A549 (cell line): ENCODE measurements around the gene SEMA6D. TPM values are rescaled to one million over a fixed set of nuclear protein-coding genes. Genes with fewer than 3 reads are reported as not detected.

Experiments used
- ATAC-seq, 2 experiments: fragments of 200-7000 bp in 1 of 2; fragments of >200 bp in 1 of 2; cut with Nextera tagmentation in 1 of 2; cut with Tn5 transposase in 1 of 2; 3 replicates each; pipeline versions ENCODE4 v1.8.0 to v1.9.1; 2018 to 2020; ENCODE audit warnings: mild to moderate bottlenecking in 1 of 2, moderate library complexity in 1 of 2
- CTCF ChIA-PET: fragments of 300-600 bp; sonication (Branson Sonifier 250); formaldehyde crosslinking; extraction: SDS; loops from one replicate; lab custom pipeline; 2021; ENCODE audit warnings: antibody characterized with exemption, inconsistent platforms; lab: Yijun Ruan, JAX
- POLR2A ChIA-PET: fragments of 350-600 bp; formaldehyde crosslinking; extraction: SDS; loops from one replicate; lab custom pipeline; 2021; ENCODE audit warnings: antibody characterized with exemption, inconsistent platforms; lab: Yijun Ruan, JAX
- DNase-seq, 2 experiments: peaks; one replicate each; pipeline versions ENCODE4 v3.0.0 to v3.0.0-alpha.2; 2011 to 2016; ENCODE audit warnings: low read depth in 1 of 2, low spot score in 1 of 2
- FAIRE-seq: peaks from 2 replicates; lab custom pipeline; 2011; peaks lifted over from hg19 to GRCh38; lab: Jason Lieb, UNC
- H3K27ac ChIP-seq, 2 experiments: fragments of >200 bp; sonication (Bioruptor Twin); formaldehyde crosslinking; 3 replicates each; pipeline ENCODE4 v1.5.1; 2016 to 2017
- H3K4me1 ChIP-seq: fragments of >200 bp; sonication (Bioruptor Twin); formaldehyde crosslinking; 3 replicates; pipeline ENCODE4 v1.6.1; 2016
- H3K4me2 ChIP-seq: fragments of >200 bp; sonication (Bioruptor Twin); formaldehyde crosslinking; 3 replicates; pipeline ENCODE4 v1.6.1; 2016
- H3K4me3 ChIP-seq: fragments of >200 bp; sonication (Bioruptor Twin); formaldehyde crosslinking; 3 replicates; pipeline ENCODE4 v1.5.1; 2016
- H3K9me3 ChIP-seq: fragments of >200 bp; sonication (Bioruptor Twin); formaldehyde crosslinking; 3 replicates; pipeline ENCODE4 v1.6.1; 2016
- ATOH8 ChIP-seq: fragments of 250-450 bp; sonication (Bioruptor Pico); IDR thresholded peaks from 2 replicates; pipeline ENCODE4 v1.5.0; 2020; ENCODE audit warnings: low read depth, mild to moderate bottlenecking, moderate library complexity
- BHLHE40 ChIP-seq: IDR thresholded peaks from 2 replicates; pipeline ENCODE4 v1.6.1; 2012; ENCODE audit warnings: low read depth, low read length, inconsistent platforms
- CEBPB ChIP-seq, 2 experiments: fragments of >200 bp in 1 of 2; sonication (Bioruptor Twin) in 1 of 2; formaldehyde crosslinking in 1 of 2; IDR thresholded peaks; 2 replicates each; pipeline ENCODE4 v1.6.1; 2012 to 2016
- CTCF ChIP-seq: fragments of >200 bp; sonication (Bioruptor Twin); formaldehyde crosslinking; IDR thresholded peaks from 3 replicates; pipeline ENCODE4 v1.5.1; 2016
- EHF ChIP-seq: fragments of 250-450 bp; sonication (Bioruptor Pico); IDR thresholded peaks from 2 replicates; pipeline ENCODE4 v1.5.0; 2020; ENCODE audit warnings: mild to moderate bottlenecking
- FOSB ChIP-seq: fragments of 250-450 bp; sonication (Bioruptor Pico); IDR thresholded peaks from 2 replicates; pipeline ENCODE4 v1.5.0; 2020; ENCODE audit warnings: mild to moderate bottlenecking, moderate library complexity
- HEYL ChIP-seq: fragments of 250-450 bp; sonication (Bioruptor Pico); IDR thresholded peaks from 2 replicates; pipeline ENCODE4 v1.8.0; 2021; ENCODE audit warnings: mild to moderate bottlenecking, moderate library complexity
- HMGXB4 ChIP-seq: fragments of 250-450 bp; sonication (Bioruptor Pico); IDR thresholded peaks from 2 replicates; pipeline ENCODE4 v1.5.0; 2021; ENCODE audit warnings: mild to moderate bottlenecking, moderate library complexity, borderline replicate concordance
- MAFK ChIP-seq: fragments of 450-650 bp; IDR thresholded peaks from 2 replicates; pipeline ENCODE4 v1.6.1; 2014; ENCODE audit not compliant: partially characterized antibody
- MYC ChIP-seq: IDR thresholded peaks from 2 replicates; pipeline ENCODE4 v1.6.1; 2012; ENCODE audit warnings: mild to moderate bottlenecking, inconsistent platforms, low read length, improper control_type of control experiment, borderline replicate concordance
- NFE2L2 ChIP-seq: fragments of 150-350 bp; conservative IDR thresholded peaks from 2 replicates; pipeline ENCODE4 v1.6.1; 2014; ENCODE audit warnings: low read length
- NPAS2 ChIP-seq: fragments of 250-450 bp; sonication (Bioruptor Pico); IDR thresholded peaks from 2 replicates; pipeline ENCODE4 v1.8.0; 2022; ENCODE audit warnings: mild to moderate bottlenecking, moderate library complexity, borderline replicate concordance
- NR3C1 ChIP-seq: fragments of >200 bp; sonication (Bioruptor Twin); formaldehyde crosslinking; IDR thresholded peaks from 3 replicates; pipeline ENCODE4 v1.6.1; 2017
- POLR2AphosphoS2 ChIP-seq: conservative IDR thresholded peaks from 2 replicates; pipeline ENCODE4 v1.6.1; 2012; ENCODE audit warnings: low read length, improper control_type of control experiment, inconsistent platforms
- RAD21 ChIP-seq, 2 experiments: fragments of >200 bp in 1 of 2; sonication (Bioruptor Twin) in 1 of 2; formaldehyde crosslinking in 1 of 2; IDR thresholded peaks in 1 of 2; conservative IDR thresholded peaks in 1 of 2; 2 replicates in 1 of 2; 3 replicates in 1 of 2; pipeline ENCODE4 v1.6.1; 2012 to 2018; ENCODE audit warnings: inconsistent platforms in 1 of 2
- RCOR1 ChIP-seq: fragments of 150-350 bp; IDR thresholded peaks from 2 replicates; pipeline ENCODE4 v1.6.1; 2014; ENCODE audit warnings: antibody characterized with exemption, low read length, low read depth
- ZC3H11A ChIP-seq: fragments of 450-650 bp; IDR thresholded peaks from 2 replicates; pipeline ENCODE4 v1.6.1; 2014; ENCODE audit warnings: antibody characterized with exemption, mild to moderate bottlenecking
- ZFP36 ChIP-seq: fragments of 450-650 bp; IDR thresholded peaks from 2 replicates; pipeline ENCODE4 v1.6.1; 2014; ENCODE audit warnings: borderline replicate concordance; ENCODE audit not compliant: partially characterized antibody
- WGBS: methylation state at CpG from one replicate; pipeline ENCODE4 v1.1.6; 2017; ENCODE audit errors: missing lambda C conversion rate; 5-methylcytosine and 5-hydroxymethylcytosine counted together
- polyA plus RNA-seq, 4 experiments: library from polyadenylated mRNA; depleted of rRNA in 3 of 4; stranded (reverse); fragments of >200 nt; fragmentation: RNase III in 1 of 4; extraction: RNeasy Plus Mini Kit Qiagen cat#74134 plus additional on column Dnase treatment in 1 of 4; gene quantifications; 2 replicates in 3 of 4; 3 replicates in 1 of 4; pipeline ENCODE4 v1.2.3, GENCODE V29; 2011 to 2017
- TF ChIP-seq, protein P1 (sequence below): IDR thresholded peaks from 2 replicates; pipeline ENCODE4 v1.6.1; 2012; ENCODE audit warnings: low read depth, borderline replicate concordance
- TF ChIP-seq, protein P2 (sequence below): fragments of 150-350 bp; IDR thresholded peaks from 2 replicates; pipeline ENCODE4 v1.6.1; 2014; ENCODE audit warnings: low read depth, mild to moderate bottlenecking, low read length
- TF ChIP-seq, protein P3 (sequence below): fragments of 450-650 bp; IDR thresholded peaks from 2 replicates; pipeline ENCODE4 v1.6.1; 2014; ENCODE audit warnings: antibody characterized with exemption

The SEMA6D gene
- polyA plus RNA-seq, 2 of the 4 experiments (the other 2 are of a cell fraction), result not detected

DNA sequence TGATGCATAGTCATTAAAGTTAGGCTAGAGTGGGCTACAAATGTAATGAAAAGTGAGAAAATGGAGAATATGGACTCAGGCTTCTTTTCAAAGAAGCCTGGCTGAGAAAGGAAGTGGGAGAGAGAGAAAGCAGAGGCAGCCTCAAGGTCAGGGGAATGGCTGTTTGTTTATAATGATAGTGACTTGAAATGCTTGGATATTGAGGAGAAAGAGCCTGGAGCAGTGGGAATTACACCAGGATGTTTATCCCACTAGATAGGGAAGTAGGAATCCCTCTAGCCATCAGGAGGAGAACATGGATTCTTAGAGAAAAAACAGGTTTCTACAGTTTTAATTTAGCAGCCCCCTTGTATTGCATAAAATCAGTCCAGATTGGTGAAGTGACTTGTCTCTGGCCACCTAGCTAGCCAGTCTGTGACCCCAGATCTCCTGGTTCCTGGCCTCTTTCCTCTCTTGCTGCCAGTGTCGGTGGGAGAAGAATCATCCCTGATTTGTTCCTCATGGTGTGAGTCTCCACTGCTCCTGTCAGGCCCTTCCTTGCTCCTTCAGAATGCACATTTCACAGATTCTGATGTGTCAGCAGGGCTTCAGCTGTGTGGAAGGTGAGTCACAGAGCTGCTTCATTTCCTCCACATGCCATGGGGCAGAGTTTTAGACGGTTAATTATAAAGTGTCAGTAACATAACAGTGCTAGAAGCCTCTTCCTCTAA is 32.9 kb downstream of the SEMA6D start (continued):
- no peak for TF ChIP-seq ATOH8

DNA sequence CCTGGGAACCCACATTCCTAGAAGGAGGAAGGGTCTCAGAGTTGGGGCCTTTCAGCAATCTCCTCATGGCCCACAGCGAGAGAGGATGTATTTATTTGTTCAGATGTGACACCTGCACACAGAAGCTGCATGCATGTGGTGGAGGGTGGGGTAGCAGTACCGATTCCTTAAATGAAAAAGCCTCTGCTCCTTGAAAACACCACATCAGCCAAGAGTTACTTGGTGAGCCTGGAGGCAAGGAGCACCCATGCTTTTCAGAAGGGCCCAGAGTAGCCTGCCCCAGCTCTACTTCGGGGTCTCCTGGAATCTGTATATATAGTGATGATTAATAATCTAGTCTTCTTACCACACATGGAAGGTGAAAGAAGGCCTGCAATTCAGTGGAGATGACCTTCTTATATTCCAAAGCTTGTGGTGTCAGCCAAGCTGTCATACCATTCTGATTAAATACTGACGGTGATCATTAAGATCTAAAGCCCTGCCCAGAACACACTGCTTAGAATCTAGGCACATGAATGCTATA is 33.5 kb downstream of the SEMA6D start:
- Histone ChIP-seq H3K4me2 (no peak overlapping the region), H3K4me3 (no peak overlapping the region), H3K27ac (no peak overlapping the region), H3K9me3 (no peaks in the 10 kb centered on the region), H3K4me1 (no peaks in the 10 kb centered on the region)
- TF ChIP-seq, protein P1, sequence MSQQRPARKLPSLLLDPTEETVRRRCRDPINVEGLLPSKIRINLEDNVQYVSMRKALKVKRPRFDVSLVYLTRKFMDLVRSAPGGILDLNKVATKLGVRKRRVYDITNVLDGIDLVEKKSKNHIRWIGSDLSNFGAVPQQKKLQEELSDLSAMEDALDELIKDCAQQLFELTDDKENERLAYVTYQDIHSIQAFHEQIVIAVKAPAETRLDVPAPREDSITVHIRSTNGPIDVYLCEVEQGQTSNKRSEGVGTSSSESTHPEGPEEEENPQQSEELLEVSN, result no peak
- TF ChIP-seq, protein P2, sequence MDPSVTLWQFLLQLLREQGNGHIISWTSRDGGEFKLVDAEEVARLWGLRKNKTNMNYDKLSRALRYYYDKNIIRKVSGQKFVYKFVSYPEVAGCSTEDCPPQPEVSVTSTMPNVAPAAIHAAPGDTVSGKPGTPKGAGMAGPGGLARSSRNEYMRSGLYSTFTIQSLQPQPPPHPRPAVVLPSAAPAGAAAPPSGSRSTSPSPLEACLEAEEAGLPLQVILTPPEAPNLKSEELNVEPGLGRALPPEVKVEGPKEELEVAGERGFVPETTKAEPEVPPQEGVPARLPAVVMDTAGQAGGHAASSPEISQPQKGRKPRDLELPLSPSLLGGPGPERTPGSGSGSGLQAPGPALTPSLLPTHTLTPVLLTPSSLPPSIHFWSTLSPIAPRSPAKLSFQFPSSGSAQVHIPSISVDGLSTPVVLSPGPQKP, result no peak
- TF ChIP-seq MAFK (no peak), POLR2AphosphoS2 (no peak), NFE2L2 (no peak)
- ChIA-PET POLR2A (no interaction called here), CTCF (no interaction called here)
- ATAC-seq, result no peak
- FAIRE-seq, result no peak
- 28% methylated on average over 2 of the region's 4 CpGs for WGBS
- no peak for DNase-seq

GRCh38 chr15:47753591-47753990 is 36.3 kb downstream of the SEMA6D start:
- Histone ChIP-seq H3K9me3 (no peaks in the 10 kb centered on the region), H3K27ac (no peak overlapping the region), H3K4me3 (no peak overlapping the region), H3K4me2 (no peak overlapping the region), H3K4me1 (no peaks in the 10 kb centered on the region)
- ChIA-PET POLR2A (no interaction called here), CTCF (no interaction called here)
- TF ChIP-seq, protein P2, result no peak
- TF ChIP-seq NPAS2 (CRISPR knock-in tag) (no peak), EHF (CRISPR knock-in tag) (no peak), HEYL (CRISPR knock-in tag) (no peak), ZC3H11A (no peak), RAD21 (conservative IDR thresholded peaks at IDR 0.05 in 1 of 2, IDR thresholded peaks at IDR 0.05 in 1 of 2) (no peak), CEBPB (IDR thresholded peaks at IDR 0.05) (no peak), NFE2L2 (no peak), ZFP36 (no peak), FOSB (CRISPR knock-in tag) (no peak), HMGXB4 (CRISPR knock-in tag) (no peak), RCOR1 (no peak), NR3C1 (no peak), CTCF (no peak), BHLHE40 (no peak), MYC (no peak)
- TF ChIP-seq, protein P3, sequence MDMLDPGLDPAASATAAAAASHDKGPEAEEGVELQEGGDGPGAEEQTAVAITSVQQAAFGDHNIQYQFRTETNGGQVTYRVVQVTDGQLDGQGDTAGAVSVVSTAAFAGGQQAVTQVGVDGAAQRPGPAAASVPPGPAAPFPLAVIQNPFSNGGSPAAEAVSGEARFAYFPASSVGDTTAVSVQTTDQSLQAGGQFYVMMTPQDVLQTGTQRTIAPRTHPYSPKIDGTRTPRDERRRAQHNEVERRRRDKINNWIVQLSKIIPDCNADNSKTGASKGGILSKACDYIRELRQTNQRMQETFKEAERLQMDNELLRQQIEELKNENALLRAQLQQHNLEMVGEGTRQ, result no peak
- no peak for ATAC-seq
- DNase-seq, result no peak
- FAIRE-seq, result no peak
- WGBS, result 0% methylated on average over 4 of the region's 4 CpGs
